GM12865 (cell line): Measurements from ENCODE around the gene CTNNBL1.

Source experiments
- DNase-seq: peaks from one replicate; pipeline ENCODE4 v3.0.0; 2010; ENCODE audit warnings: low read depth
- H3K4me3 ChIP-seq: 2 replicates; pipeline ENCODE4 v1.5.1; 2011; ENCODE audit warnings: mild to moderate bottlenecking, low read depth, low read length, control low read depth
- TF ChIP-seq, protein P1 (sequence below): IDR thresholded peaks from 2 replicates; pipeline ENCODE4 v1.5.1; 2011; ENCODE audit warnings: low read length, control low read depth, low read depth, inconsistent platforms; ENCODE audit not compliant: insufficient read depth; ENCODE audit errors: missing control alignments

The CTNNBL1 gene

DNA sequence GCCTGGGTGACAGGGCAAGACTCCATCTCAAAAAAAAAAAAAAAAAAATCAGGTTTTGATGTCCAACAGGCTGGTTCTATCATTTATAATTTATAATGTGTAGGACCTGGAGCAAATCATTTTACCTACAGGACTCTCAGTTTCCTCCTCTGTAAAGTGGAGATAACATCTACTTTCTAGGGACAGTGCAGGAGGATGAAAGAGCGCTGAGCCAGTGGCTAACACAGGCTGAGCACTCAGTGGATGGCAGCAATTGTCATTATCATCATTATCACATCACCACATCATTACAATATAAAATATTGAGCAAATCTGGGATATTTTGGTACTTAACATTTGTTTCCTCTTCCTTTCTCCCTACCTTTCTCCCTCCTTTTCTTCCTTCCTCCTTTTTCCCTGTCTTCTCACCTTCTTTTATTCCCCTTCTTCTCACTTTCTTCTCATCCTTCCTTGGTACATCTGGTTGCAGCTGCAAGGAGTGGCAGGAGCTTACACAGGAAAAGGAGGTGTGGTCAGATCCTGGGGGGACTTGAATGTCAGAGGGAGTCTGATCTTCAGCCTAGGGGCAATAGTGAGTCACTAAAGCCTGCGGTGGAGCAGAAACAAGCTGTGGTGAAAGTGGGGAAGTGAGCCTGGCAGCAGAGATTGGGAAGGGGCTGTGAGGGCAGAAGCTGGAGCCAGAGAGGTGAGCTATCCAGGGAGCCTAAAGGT is 24.6 kb upstream of the CTNNBL1 start:
- TF ChIP-seq, protein P1, sequence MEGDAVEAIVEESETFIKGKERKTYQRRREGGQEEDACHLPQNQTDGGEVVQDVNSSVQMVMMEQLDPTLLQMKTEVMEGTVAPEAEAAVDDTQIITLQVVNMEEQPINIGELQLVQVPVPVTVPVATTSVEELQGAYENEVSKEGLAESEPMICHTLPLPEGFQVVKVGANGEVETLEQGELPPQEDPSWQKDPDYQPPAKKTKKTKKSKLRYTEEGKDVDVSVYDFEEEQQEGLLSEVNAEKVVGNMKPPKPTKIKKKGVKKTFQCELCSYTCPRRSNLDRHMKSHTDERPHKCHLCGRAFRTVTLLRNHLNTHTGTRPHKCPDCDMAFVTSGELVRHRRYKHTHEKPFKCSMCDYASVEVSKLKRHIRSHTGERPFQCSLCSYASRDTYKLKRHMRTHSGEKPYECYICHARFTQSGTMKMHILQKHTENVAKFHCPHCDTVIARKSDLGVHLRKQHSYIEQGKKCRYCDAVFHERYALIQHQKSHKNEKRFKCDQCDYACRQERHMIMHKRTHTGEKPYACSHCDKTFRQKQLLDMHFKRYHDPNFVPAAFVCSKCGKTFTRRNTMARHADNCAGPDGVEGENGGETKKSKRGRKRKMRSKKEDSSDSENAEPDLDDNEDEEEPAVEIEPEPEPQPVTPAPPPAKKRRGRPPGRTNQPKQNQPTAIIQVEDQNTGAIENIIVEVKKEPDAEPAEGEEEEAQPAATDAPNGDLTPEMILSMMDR: no peak
- H3K4me3 ChIP-seq: no peak overlapping the region
- no peak for DNase-seq

DNA sequence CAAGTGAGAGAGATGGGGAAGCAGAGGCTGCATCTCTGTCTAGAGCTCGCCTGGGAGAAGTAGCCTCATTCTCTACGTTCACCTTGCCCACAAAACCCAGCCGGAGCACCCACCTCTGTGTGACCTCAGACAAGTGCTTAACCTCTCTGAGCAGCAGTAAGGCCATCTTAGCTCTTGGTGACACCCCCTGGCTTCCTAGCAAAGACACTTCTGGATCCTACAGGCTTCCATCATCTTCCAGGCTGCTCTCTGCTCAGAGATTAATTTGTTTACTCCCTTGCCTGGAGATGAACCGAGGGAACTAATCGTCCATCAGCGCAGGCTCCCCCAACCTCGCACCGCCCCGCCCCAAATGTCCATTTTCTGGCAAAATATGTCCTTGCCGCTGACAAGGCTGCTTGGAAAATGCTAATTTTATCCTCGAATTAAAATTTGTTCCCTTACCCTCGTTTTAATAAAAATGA is 24.0 kb upstream of the CTNNBL1 start:
- no peak overlapping the region for H3K4me3 ChIP-seq
- no peak for DNase-seq
- TF ChIP-seq, protein P1: no peak

DNA sequence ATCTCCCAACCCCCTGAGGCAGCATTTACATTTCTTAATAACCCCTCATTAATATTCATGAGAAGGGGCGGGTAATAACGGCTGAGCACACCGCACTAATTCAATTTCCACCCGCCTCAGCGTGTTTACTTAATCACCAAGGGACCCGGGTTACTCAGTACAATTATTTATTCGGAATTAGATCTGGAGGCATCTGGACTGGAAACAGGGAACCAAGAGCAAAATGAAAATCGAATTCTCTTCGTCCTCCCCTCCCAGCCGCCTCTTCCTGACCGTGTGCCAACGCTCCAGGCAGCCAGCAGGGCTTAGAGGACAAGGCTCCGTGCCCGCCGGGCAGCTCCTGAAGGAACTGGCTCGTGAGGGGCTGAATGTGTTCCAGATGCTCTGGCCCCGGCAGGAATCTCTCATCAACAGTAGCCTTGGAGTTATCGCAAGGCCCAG is 23.5 kb upstream of the CTNNBL1 start:
- DNase-seq: no peak
- H3K4me3 ChIP-seq: no peak overlapping the region

DNA sequence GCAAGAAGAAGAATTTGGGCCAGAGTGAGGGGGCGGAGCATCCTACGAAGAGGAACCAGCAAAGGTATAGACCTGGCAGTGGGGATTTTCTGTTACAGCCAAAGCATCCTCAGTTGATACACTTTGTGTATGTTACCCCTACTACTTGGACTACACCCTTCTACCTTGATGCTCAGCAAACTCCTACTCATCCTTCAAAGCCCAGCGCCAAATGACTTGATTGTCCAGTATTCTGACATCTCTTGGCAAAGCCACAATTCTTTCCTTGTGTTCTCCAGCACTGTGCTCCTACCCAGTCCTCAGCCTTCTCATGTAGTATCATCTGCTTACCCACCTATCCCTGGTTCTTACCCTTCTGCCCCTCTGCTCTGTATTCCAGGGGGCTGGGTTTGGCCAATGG is 21.7 kb upstream of the CTNNBL1 start:
- DNase-seq: no peak
- TF ChIP-seq, protein P1: no peak
- H3K4me3 ChIP-seq: no peak overlapping the region

More for the DNA sequence above, 23.5 kb upstream of the CTNNBL1 start:
- TF ChIP-seq, protein P1: no peak

DNA sequence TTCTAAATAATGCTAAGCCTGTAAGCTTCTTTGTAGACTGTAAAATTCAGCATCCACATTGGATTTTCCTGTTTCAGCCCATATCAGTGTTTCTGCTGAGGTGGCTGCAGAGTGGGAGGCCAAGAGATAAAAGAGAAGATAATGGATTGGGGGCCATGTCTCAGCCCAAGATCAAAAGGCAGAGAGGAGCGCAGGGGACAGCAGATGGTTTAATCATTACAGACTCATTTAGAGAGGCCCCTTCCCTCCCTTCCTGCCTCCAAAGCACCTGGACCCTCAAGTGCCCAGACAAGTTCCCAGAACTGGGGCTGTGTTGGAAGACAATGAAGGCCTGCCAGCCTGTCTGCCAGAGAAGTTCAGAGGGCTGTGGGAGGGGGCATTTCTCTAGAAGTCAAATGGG is 20.4 kb upstream of the CTNNBL1 start:
- no peak for DNase-seq
- TF ChIP-seq, protein P1: no peak
- H3K4me3 ChIP-seq: no peak overlapping the region

DNA sequence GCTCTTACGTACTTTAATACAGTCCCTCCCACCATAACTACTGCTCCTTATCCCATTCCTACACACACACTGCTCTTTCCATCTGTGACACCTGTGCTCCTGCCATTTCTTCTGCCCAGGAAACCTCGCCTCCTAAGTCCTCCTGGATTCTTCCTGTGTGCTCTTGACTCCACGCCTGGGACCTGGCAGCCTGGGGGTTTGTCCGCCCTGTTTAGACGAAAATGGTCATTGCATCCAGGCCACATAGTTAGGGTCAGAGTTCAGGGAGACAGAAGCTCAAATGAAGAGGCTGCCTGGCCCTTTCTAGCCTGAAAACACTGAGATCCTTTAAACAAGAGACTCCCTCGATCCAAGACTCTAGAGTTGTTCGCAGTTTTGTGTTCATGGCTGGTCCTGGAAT is 17.4 kb upstream of the CTNNBL1 start:
- TF ChIP-seq, protein P1: no peak
- no peak for DNase-seq
- H3K4me3 ChIP-seq: no peak overlapping the region
